Heart left ventricle (tissue), 13 donors: ENCODE measurements around the gene FNDC11.

Source experiments
- CTCF ChIP-seq, 12 donors: fragments of 200-600 bp; sonication (generic) in 4 of 12; IDR thresholded peaks; one replicate each; pipeline versions ENCODE4 v1.5.0 to v1.8.0; 2018 to 2022; ENCODE audit warnings: antibody characterized with exemption in 12 of 12, mild to moderate bottlenecking in 5 of 12
- POLR2A ChIP-seq, 2 donors: fragments of 450-650 bp; IDR thresholded peaks; one replicate each; pipeline ENCODE4 v1.6.1; 2017; ENCODE audit warnings: antibody characterized with exemption in 2 of 2, mild to moderate bottlenecking in 2 of 2, moderate library complexity in 2 of 2
- donor health status: ischemic (EF 13 %, LVEDD 7.1; RV severe dilation, severe dysfunction).
- donor health status: DM: no; HTN: yes; CAD: no.
- donor health status: DM: no; HTN: no; CAD: no.
- donor health status: ischemic (EF 25% LVEDD 6.9; RV normal size, moderate dysfunction).
- donor health status: ischemic (EF 25% LVEDD 5.7; RV mildly dilated, moderate dysfunction).
- donor health status: ischemic (EF 35%, LVEDD 5.7; RV mildly dilated, moderate dysfunction).
- donor health status: nonischemic (EF 11% LVEDD 7.7; RV severe dilation, severe dysfunction).
- donor health status: DM: yes; HTN: yes; CAD: no.
- donor health status: PGD.
- donor health status: ischemic (EF 29% LVEDD 5.4; RV normal size, mild dysfunction).
- donor health status: nonischemic (EF 23%, LVEDD 6.1; RV moderate dilation, normal function).

GRCh38 chr20:63598479-63599395 is 44.8 kb downstream of the FNDC11 start:
- no peak for TF ChIP-seq CTCF (IDR thresholded peaks at IDR 0.05)
- no peak for TF ChIP-seq POLR2A (IDR thresholded peaks at IDR 0.05)
